H9 (cell line): Measurements from ENCODE around the gene ARRDC2. TPM values are rescaled to one million over a fixed set of nuclear protein-coding genes. Genes with fewer than 3 reads are reported as not detected.

ENCODE experiments used
- DNase-seq: peaks from one replicate; pipeline ENCODE4 v3.0.0-alpha.2; 2017
- H2AFZ ChIP-seq: one replicate; pipeline ENCODE4 v1.6.1; 2013; ENCODE audit warnings: mild to moderate bottlenecking, low read length, control low read depth, moderate library complexity
- H2AK5ac ChIP-seq: 2 replicates; pipeline ENCODE4 v1.6.1; 2013; ENCODE audit warnings: low read length, control low read depth, mixed read lengths; ENCODE audit not compliant: insufficient read length
- H2BK120ac ChIP-seq: one replicate; pipeline ENCODE4 v1.6.1; 2013; ENCODE audit warnings: low read depth, mild to moderate bottlenecking, low read length, control low read depth, inconsistent platforms; ENCODE audit not compliant: poor library complexity, severe bottlenecking
- H2BK12ac ChIP-seq: 2 replicates; pipeline ENCODE4 v1.6.1; 2013; ENCODE audit warnings: low read length, control low read depth, mixed read lengths, low read depth; ENCODE audit not compliant: insufficient read length
- H2BK15ac ChIP-seq: 2 replicates; pipeline ENCODE4 v1.6.1; 2013; ENCODE audit warnings: low read depth, low read length, control low read depth
- H2BK20ac ChIP-seq: one replicate; pipeline ENCODE4 v1.6.1; 2013; ENCODE audit warnings: low read depth, mild to moderate bottlenecking, low read length, control low read depth, inconsistent platforms; ENCODE audit not compliant: poor library complexity, severe bottlenecking
- H2BK5ac ChIP-seq: 2 replicates; pipeline ENCODE4 v1.6.1; 2013; ENCODE audit warnings: low read length, control low read depth, mixed read lengths; ENCODE audit not compliant: insufficient read length
- H3K14ac ChIP-seq: 2 replicates; pipeline ENCODE4 v1.6.1; 2013; ENCODE audit warnings: low read length, control low read depth; ENCODE audit not compliant: insufficient read depth
- H3K18ac ChIP-seq: 2 replicates; pipeline ENCODE4 v1.6.1; 2013; ENCODE audit warnings: low read depth, mild to moderate bottlenecking, mixed read lengths, low read length, control low read depth; ENCODE audit not compliant: insufficient read length
- H3K23ac ChIP-seq: 2 replicates; pipeline ENCODE4 v1.6.1; 2013; ENCODE audit warnings: low read length, control low read depth, mixed read lengths, low read depth; ENCODE audit not compliant: insufficient read length
- H3K23me2 ChIP-seq: 2 replicates; pipeline ENCODE4 v1.6.1; 2013; ENCODE audit warnings: low read depth, mild to moderate bottlenecking, mixed read lengths, low read length, control low read depth; ENCODE audit not compliant: insufficient read length, poor library complexity, severe bottlenecking
- H3K27ac ChIP-seq: 2 replicates; pipeline ENCODE4 v1.5.1; 2013; ENCODE audit warnings: low read length, control low read depth, mixed read lengths, low read depth; ENCODE audit not compliant: insufficient read length
- H3K27me3 ChIP-seq: 2 replicates; pipeline ENCODE4 v1.6.1; 2013; ENCODE audit warnings: low read length, control low read depth, inconsistent platforms; ENCODE audit not compliant: insufficient read depth
- H3K4ac ChIP-seq: 2 replicates; pipeline ENCODE4 v1.6.1; 2013; ENCODE audit warnings: low read depth, mild to moderate bottlenecking, control low read depth, inconsistent platforms, low read length, moderate library complexity
- H3K4me1 ChIP-seq: 2 replicates; pipeline ENCODE4 v1.6.1; 2013; ENCODE audit warnings: low read length, control low read depth, inconsistent platforms; ENCODE audit not compliant: insufficient read depth
- H3K4me2 ChIP-seq: 2 replicates; pipeline ENCODE4 v1.6.1; 2013; ENCODE audit warnings: low read length, control low read depth, mixed read lengths; ENCODE audit not compliant: insufficient read length, insufficient read depth
- H3K56ac ChIP-seq: 2 replicates; pipeline ENCODE4 v1.6.1; 2013; ENCODE audit warnings: low read depth, mild to moderate bottlenecking, mixed read lengths, low read length, control low read depth; ENCODE audit not compliant: insufficient read length
- H3K79me1 ChIP-seq: 2 replicates; pipeline ENCODE4 v1.6.1; 2013; ENCODE audit warnings: low read depth, mild to moderate bottlenecking, moderate library complexity, low read length, control low read depth, inconsistent platforms; ENCODE audit not compliant: insufficient read depth, poor library complexity, severe bottlenecking
- H3K79me2 ChIP-seq: 2 replicates; pipeline ENCODE4 v1.6.1; 2013; ENCODE audit warnings: low read length, control low read depth, inconsistent platforms; ENCODE audit not compliant: insufficient read depth
- H3K9ac ChIP-seq: 2 replicates; pipeline ENCODE4 v1.6.1; 2013; ENCODE audit warnings: low read length, control low read depth, mixed read lengths; ENCODE audit not compliant: insufficient read length; ENCODE audit errors: extremely low read depth
- H3K9me3 ChIP-seq: one replicate; pipeline ENCODE4 v1.6.1; 2013; ENCODE audit warnings: low read depth, low read length, inconsistent platforms; ENCODE audit not compliant: control insufficient read depth
- H3T11ph ChIP-seq: one replicate; pipeline ENCODE4 v1.6.1; 2013; ENCODE audit warnings: mild to moderate bottlenecking, low read length, control low read depth, inconsistent platforms
- H4K20me1 ChIP-seq: one replicate; pipeline ENCODE4 v1.6.1; 2013; ENCODE audit not compliant: control insufficient read depth, insufficient read length, insufficient read depth
- H4K5ac ChIP-seq: 2 replicates; pipeline ENCODE4 v1.6.1; 2013; ENCODE audit warnings: low read depth, mild to moderate bottlenecking, mixed read lengths, low read length, control low read depth; ENCODE audit not compliant: insufficient read length
- H4K8ac ChIP-seq: replicated peaks from 2 replicates; pipeline ENCODE4 v1.6.1; 2013; ENCODE audit warnings: low read length, control low read depth, mixed read lengths, low read depth; ENCODE audit not compliant: insufficient read length
- H4K91ac ChIP-seq: 2 replicates; pipeline ENCODE4 v1.6.1; 2013; ENCODE audit warnings: low read depth, mild to moderate bottlenecking, moderate library complexity, mixed read lengths, low read length, control low read depth; ENCODE audit not compliant: insufficient read length
- H3K27ac Mint-ChIP-seq, 3 experiments: 2 replicates in 2 of 3; 3 replicates in 1 of 3; pipeline ENCODE4 v1.8.0; 2020 to 2021; ENCODE audit warnings: mixed read lengths in 3 of 3, mild to moderate bottlenecking in 1 of 3, moderate library complexity in 1 of 3
- H3K27me3 Mint-ChIP-seq: 2 replicates; pipeline ENCODE4 v1.8.0; 2021; ENCODE audit warnings: low read depth, mild to moderate bottlenecking, moderate library complexity, mixed read lengths
- H3K36me3 Mint-ChIP-seq, 3 experiments: 2 replicates in 2 of 3; 3 replicates in 1 of 3; pipeline ENCODE4 v1.8.0; 2020 to 2021; ENCODE audit warnings: low read depth in 3 of 3, mixed read lengths in 3 of 3; ENCODE audit not compliant: insufficient read depth in 1 of 3
- H3K4me1 Mint-ChIP-seq, 2 experiments: 2 replicates each; pipeline ENCODE4 v1.8.0; 2020; ENCODE audit warnings: mixed read lengths in 2 of 2
- H3K4me3 Mint-ChIP-seq, 2 experiments: 2 replicates in 1 of 2; 3 replicates in 1 of 2; pipeline ENCODE4 v1.8.0; 2020 to 2021; ENCODE audit warnings: mild to moderate bottlenecking in 2 of 2, mixed read lengths in 2 of 2, moderate library complexity in 1 of 2
- H3K9me3 Mint-ChIP-seq, 2 experiments: 2 replicates in 1 of 2; 3 replicates in 1 of 2; pipeline ENCODE4 v1.8.0; 2020; ENCODE audit warnings: mild to moderate bottlenecking in 2 of 2, mixed read lengths in 2 of 2, moderate library complexity in 1 of 2
- CTCF ChIP-seq: fragments of 200-600 bp; sonication (generic); conservative IDR thresholded peaks from 3 replicates; pipeline ENCODE4 v1.8.0; 2021; ENCODE audit warnings: antibody characterized with exemption, mild to moderate bottlenecking
- WGBS: extraction: QIAGEN DNeasy Blood & Tissue Kit; methylation state at CpG from one replicate; pipeline ENCODE4 v1.1.7; 2013; ENCODE audit warnings: missing lambda C conversion rate, low lambda C conversion rate, mixed read lengths; ENCODE audit not compliant: insufficient read length; ENCODE audit errors: extremely low coverage; 5-methylcytosine and 5-hydroxymethylcytosine counted together
- total RNA-seq: library from RNA; stranded (reverse); gene quantifications from 2 replicates; pipeline ENCODE4 v1.2.1, GENCODE V29; 2021

Gene ARRDC2
- total RNA-seq, 1 experiment from 2014 or later, result 10.5 TPM

- Histone ChIP-seq H3K14ac (no peak overlapping the region), H2BK12ac (no peak overlapping the region), H4K20me1 (no peaks in the 10 kb centered on the region), H3K4me1 (no peaks in the 10 kb centered on the region; the same call in 1 of the 2 replicates), H3K9ac (no peak overlapping the region), H4K5ac (no peak overlapping the region), H3K23me2 (peaks cover 10% of the 10 kb centered on the region), H3T11ph (no peak overlapping the region), H4K91ac (no peak overlapping the region), H3K79me2 (no peaks in the 10 kb centered on the region), H3K4me2 (no peak overlapping the region), H3K18ac (no peak overlapping the region), H3K4ac (no peak overlapping the region), H3K79me1 (no peaks in the 10 kb centered on the region), H2BK5ac (no peak overlapping the region), H2BK15ac (no peak overlapping the region), H2AFZ (no peak overlapping the region), H4K8ac (no peak overlapping the region), H3K23ac (no peak overlapping the region), H2BK20ac (no peak overlapping the region), H3K27ac (no peak overlapping the region), H3K9me3 (no peaks in the 10 kb centered on the region), H3K27me3 (no peaks in the 10 kb centered on the region; the same call in 1 of the 2 replicates), H3K56ac (no peak overlapping the region), H2BK120ac (no peak overlapping the region), H2AK5ac (no peak overlapping the region)
- Mint-ChIP-seq H3K27me3 (peaks cover 40% of the 10 kb centered on the region), H3K27ac (no peak overlapping the region), H3K36me3 (no peaks in the 10 kb centered on the region), H3K4me3 (peak overlapping the region; percentile 61 to 76; a peak in 4 of 5 replicates), H3K4me1 (peaks cover 27 to 37% of the 10 kb centered on the region in 2 experiments), H3K9me3 (no peaks in the 10 kb centered on the region)
- no peak for TF ChIP-seq CTCF
- no peak for DNase-seq
- no CpG with 5 or more reads among the region's 2 CpGs for WGBS
Measured at GRCh38 chr19:17966129-17966483, 41.9 kb upstream of the ARRDC2 start.
